Measurements from ENCODE around the gene PTH2R. TPM values are rescaled to one million over a fixed set of nuclear protein-coding genes. Genes with fewer than 3 reads are reported as not detected.

Gene PTH2R
- total and polyA plus RNA-seq, 9 of the 15 experiments (the other 6 are each of a cell fraction or from before 2014, with no cell fraction given): 2.7 to 8.8 (median 4.2) TPM

GRCh38 chr2:208464205-208464604 is 57.6 kb downstream of the PTH2R start (continued):
- TF ChIP-seq, protein P1, sequence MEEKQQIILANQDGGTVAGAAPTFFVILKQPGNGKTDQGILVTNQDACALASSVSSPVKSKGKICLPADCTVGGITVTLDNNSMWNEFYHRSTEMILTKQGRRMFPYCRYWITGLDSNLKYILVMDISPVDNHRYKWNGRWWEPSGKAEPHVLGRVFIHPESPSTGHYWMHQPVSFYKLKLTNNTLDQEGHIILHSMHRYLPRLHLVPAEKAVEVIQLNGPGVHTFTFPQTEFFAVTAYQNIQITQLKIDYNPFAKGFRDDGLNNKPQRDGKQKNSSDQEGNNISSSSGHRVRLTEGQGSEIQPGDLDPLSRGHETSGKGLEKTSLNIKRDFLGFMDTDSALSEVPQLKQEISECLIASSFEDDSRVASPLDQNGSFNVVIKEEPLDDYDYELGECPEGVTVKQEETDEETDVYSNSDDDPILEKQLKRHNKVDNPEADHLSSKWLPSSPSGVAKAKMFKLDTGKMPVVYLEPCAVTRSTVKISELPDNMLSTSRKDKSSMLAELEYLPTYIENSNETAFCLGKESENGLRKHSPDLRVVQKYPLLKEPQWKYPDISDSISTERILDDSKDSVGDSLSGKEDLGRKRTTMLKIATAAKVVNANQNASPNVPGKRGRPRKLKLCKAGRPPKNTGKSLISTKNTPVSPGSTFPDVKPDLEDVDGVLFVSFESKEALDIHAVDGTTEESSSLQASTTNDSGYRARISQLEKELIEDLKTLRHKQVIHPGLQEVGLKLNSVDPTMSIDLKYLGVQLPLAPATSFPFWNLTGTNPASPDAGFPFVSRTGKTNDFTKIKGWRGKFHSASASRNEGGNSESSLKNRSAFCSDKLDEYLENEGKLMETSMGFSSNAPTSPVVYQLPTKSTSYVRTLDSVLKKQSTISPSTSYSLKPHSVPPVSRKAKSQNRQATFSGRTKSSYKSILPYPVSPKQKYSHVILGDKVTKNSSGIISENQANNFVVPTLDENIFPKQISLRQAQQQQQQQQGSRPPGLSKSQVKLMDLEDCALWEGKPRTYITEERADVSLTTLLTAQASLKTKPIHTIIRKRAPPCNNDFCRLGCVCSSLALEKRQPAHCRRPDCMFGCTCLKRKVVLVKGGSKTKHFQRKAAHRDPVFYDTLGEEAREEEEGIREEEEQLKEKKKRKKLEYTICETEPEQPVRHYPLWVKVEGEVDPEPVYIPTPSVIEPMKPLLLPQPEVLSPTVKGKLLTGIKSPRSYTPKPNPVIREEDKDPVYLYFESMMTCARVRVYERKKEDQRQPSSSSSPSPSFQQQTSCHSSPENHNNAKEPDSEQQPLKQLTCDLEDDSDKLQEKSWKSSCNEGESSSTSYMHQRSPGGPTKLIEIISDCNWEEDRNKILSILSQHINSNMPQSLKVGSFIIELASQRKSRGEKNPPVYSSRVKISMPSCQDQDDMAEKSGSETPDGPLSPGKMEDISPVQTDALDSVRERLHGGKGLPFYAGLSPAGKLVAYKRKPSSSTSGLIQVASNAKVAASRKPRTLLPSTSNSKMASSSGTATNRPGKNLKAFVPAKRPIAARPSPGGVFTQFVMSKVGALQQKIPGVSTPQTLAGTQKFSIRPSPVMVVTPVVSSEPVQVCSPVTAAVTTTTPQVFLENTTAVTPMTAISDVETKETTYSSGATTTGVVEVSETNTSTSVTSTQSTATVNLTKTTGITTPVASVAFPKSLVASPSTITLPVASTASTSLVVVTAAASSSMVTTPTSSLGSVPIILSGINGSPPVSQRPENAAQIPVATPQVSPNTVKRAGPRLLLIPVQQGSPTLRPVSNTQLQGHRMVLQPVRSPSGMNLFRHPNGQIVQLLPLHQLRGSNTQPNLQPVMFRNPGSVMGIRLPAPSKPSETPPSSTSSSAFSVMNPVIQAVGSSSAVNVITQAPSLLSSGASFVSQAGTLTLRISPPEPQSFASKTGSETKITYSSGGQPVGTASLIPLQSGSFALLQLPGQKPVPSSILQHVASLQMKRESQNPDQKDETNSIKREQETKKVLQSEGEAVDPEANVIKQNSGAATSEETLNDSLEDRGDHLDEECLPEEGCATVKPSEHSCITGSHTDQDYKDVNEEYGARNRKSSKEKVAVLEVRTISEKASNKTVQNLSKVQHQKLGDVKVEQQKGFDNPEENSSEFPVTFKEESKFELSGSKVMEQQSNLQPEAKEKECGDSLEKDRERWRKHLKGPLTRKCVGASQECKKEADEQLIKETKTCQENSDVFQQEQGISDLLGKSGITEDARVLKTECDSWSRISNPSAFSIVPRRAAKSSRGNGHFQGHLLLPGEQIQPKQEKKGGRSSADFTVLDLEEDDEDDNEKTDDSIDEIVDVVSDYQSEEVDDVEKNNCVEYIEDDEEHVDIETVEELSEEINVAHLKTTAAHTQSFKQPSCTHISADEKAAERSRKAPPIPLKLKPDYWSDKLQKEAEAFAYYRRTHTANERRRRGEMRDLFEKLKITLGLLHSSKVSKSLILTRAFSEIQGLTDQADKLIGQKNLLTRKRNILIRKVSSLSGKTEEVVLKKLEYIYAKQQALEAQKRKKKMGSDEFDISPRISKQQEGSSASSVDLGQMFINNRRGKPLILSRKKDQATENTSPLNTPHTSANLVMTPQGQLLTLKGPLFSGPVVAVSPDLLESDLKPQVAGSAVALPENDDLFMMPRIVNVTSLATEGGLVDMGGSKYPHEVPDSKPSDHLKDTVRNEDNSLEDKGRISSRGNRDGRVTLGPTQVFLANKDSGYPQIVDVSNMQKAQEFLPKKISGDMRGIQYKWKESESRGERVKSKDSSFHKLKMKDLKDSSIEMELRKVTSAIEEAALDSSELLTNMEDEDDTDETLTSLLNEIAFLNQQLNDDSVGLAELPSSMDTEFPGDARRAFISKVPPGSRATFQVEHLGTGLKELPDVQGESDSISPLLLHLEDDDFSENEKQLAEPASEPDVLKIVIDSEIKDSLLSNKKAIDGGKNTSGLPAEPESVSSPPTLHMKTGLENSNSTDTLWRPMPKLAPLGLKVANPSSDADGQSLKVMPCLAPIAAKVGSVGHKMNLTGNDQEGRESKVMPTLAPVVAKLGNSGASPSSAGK (IDR thresholded peaks at IDR 0.05): no peak
- TF ChIP-seq LEF1 (IDR thresholded peaks at IDR 0.05) (no peak), LCOR (CRISPR knock-in tag; IDR thresholded peaks at IDR 0.05) (no peak), ZBTB8A (IDR thresholded peaks at IDR 0.05; ENCODE audit: partially characterized antibody) (no peak), ZNF24 (IDR thresholded peaks at IDR 0.05) (no peak), MYC (IDR thresholded peaks at IDR 0.05; ENCODE audit: low read depth, low read length) (no peak), MYC (CRISPR knock-in tag; IDR thresholded peaks at IDR 0.05; ENCODE audit: borderline replicate concordance, low read depth) (no peak)
